Suppressor macrophage treated with lipopolysaccharide for 1 hour (primary cell): ENCODE results near the gene WDR55.
"Not testable (repeated sequence)": the region's sequence is repeated elsewhere in the genome, so short reads cannot be mapped to it uniquely, and the experiment has no call there.

ENCODE experiments used
- DNase-seq, 3 donors: peaks; one replicate each; pipeline ENCODE4 v3.0.0-alpha.2; 2020 to 2022

WDR55 gene

DNA sequence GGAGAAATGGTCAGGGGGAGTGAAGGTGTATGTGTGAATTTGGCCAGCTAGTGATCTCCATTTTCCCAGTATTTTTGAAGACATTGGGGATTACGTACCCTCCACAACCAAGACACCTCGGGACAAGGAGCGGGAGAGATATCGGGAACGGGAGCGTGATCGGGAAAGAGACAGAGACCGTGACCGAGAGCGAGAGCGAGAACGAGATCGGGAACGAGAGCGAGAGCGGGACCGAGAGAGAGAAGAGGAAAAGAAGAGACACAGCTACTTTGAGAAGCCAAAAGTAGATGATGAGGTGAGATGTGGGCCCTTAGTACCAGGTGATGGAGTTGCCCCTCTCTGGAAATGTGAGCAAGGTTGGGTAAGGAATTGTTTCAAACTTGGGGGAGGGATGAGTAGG is 5.8 kb upstream of the WDR55 start:
- DNase-seq, result no peak

DNA sequence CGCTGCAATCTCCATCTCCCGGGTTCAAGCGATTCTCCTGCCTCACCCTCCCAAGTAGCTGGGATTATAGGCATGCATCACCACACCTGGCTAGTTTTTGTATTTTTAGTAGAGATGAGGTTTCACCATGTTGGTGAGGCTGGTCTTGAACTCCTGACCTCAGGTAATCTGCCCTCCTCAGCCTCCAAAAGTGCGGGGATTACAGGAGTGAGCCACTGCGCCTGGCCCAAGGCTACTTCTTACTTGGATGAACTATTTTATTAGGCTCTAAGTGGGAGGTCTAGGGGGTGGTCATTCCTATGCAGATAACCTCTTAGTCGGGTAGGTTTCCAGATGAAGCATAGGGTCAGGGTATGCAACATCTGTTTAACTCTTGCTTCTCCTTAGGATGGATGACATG is 4.3 kb upstream of the WDR55 start:
- DNase-seq, result not testable (repeated sequence)

DNA sequence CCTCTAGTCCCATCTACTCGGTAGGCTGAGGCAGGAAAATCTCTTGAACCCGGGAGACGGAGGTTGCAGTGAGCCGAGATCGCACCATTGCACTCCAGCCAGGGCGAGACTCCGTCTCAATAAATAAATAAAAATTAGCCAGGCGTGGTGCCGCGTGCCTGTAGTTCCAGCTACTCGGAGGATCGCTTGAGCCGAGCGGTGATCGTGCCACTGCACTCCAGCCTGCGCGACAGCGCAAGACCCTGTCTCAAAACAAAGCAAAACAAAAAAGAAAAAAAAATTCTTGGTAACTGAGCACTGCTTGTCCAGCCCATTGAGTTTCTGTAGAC is 710 bp upstream of the WDR55 start:
- DNase-seq, result no peak

DNA sequence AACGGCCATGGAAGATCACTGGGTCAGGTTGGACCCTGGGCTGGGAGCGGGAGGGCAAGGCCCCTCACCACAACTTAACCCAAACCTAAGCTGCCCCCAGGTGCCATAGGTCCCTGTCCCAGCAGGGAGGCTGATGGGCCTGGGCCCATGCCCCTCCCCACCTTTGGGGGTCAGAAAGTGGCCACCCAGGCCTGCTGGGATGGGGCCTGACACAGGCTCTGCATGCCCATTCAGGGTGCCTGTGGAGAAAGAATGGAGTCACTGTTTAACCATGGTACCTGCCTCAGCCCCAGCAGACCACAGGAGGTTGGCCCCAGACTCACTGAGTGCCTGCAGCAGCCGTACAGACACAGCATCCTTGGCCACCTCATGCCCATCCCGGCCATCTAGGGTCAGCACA is 6.3 kb downstream of the WDR55 start:
- not testable (repeated sequence) for DNase-seq

DNA sequence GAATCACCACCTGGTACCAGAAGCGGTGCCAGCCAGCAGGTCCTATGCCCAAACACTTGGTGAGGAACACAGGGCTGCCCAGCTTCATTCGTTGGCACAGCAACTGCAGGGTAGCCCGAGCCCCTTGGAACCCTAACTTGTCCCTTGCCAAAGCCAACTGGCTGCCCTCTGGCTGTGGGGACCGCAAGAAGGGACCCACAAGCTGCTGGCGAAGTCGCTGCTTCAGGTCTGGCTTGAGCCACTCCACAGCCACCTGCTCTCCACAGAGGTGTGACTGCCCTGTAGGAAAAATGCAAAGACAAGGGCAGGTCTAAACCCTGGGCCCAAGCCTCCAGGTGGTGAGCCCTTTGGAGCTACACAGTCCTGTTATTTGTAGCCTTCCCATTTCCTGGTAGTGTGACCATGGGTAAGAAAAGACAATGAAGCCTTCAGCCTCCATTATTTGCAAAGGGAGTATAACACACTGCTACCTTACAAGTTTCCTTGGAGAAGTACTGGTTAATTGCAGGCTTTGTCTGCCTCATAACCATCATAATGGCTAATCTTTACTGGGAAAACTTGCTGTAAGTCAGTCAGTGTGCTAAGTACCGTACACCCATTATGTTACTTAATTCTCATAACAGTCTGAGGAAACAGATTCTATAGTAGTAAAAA is 6.9 kb downstream of the WDR55 start:
- DNase-seq, result no peak

DNA sequence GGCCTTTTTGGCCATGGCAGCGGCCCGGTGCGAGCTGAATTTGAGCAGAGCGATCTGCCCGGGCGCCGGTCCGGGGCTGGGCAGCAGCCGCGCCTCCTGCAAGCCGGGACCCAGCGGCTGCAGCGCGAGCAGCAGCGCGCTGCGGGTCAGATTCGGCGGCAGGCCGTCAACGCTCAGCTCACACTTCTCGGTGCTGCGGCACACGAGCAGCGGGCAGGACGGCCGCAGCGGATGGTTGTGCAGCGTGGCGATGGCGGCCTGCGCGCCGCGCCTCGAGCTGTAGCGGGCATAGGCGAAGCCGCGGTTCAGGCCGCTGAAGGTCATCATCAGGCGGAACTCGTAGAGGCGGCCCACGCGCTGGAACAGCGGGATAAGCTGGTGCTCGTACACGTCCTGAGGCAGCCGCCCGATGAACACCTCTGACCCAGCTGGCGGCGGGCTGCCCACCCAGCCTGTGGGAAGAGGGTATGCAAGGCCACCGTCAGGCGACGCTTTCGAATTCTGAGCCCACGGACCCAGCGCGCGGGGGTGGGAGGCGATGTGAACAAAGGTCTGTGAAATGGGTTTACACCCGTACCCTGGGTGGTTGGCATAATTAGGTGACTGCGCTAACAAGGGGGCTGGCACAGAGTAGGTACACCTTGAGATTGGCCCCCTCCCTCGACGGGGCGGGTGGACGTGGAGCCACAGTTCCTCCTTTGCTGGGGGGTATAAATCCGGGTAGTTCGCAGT is 7.9 kb downstream of the WDR55 start:
- peak; percentile 51 to 75 (median 53) for DNase-seq

DNA sequence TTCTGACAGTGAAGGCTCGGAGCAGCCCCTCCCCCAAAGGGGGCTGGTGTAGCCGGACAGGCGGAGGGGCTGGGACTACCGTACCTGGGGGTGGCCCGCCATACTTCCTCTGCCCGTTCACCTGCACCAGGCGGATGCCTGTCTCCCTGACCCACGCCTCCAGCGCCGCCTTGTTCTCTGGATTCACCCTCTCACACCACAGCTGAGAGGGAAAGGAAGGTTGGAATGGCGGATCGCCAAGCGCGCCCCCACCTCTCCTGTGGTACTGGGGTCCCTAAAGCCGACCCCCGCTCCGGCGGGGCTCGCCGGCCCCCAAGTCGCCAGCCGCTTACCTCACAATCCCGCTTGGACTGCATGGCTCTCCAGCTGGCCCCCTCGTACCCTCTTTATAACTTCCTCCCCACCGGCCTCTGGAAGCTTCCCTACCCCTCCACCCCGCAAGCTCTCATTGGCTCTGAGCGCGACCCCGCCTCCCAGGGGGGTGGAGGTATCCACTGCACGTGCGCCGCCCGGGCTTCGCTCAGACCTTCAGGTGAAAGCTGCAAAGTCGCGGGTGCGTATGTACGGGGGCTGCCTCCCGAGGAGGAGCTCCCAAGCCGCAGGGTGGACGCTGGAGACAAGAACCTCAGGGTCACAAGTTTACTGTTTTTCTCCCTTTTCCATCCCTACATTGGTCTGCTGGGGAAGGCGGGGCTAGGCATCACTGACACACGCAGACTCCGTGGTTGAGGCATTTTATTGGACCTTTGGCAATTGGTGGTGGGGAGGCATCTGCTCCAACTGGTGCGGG is 8.7 kb downstream of the WDR55 start, which contains the start of gene DND1:
Gene DND1 (minus strand): TSS at position 390 of the 790 bp plus-strand sequence. CDS start 34 bp downstream, at position 356.
- no peak for DNase-seq

DNA sequence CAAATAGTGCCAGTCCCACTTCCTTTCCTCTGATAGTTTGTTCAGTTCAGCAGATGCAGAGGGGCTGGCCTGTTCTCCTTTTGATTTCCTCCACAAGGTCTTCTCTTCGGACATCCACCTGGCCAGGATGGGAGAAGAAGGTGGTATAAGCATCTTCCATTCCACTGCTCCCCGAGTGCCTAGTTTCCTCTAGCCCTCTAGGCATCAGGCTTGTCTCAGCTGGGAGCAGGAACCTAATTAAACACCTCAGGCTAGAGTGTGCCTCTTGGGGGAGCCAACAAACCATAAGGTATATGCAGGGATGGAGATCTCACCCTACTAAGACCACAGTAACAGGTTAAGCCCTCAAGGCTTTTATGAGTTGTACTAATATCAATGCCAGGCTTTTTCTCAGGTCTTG is 9.5 kb downstream of the WDR55 start:
- no peak for DNase-seq

DNA sequence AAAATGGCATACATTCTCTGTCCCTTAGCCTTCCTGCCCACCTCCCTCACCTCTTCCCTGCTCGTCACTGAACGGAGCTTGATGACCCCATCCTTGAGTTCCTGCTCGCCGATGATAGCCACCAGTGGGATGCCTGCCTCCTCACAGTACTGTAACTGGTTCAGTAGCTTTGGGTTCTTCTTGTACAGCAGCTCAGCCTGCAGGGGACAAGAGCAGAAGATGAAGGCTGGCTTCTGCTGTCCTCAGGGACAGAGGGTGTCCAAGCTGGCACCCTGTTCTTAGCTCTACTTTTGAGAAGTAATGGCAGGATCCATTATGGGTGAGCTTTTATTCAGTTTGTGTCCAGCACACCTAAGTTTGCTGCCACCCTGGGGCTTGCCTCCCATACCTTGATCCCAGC is 9.9 kb downstream of the WDR55 start:
- no peak for DNase-seq

DNA sequence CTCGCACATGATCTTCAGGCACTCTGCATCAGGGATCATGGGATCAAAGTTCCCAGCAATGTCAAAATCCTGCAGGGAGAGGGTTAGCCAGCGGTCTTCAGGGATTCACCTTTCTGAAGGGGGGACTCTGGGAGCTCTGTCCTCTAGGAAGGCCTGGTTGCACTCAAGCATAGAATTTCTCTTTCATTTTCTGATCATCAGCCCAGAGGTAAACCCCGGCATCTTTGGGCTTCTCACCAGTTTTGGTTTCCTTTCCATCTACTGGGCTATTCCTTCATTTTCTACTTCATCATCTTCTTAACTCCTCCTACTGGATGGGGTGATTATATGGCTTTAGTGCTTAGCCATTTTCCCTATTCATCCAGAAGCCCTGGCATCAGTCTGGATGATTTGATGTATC is 13.2 kb downstream of the WDR55 start:
- peak in 2 of 3 donors; percentile 2 to 39 for DNase-seq

DNA sequence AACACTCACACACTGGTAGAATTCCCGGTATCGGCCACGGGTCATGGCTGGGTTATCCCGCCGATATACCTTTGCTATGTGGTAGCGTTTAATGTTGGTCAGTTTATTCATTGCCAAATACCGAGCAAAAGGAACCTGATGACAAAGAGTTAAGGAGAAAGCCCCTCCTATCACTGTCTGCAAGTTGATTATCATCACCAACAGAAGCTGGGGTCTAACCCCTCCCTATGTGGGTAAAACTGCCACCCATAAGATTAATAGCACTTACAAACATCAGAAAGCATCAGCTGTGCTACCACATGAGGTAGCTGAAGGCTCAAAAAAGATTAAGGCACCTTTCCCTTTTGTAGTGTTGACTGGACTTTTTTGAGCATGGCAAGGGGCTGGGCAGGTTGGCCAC is 14.3 kb downstream of the WDR55 start:
- DNase-seq, result no peak

DNA sequence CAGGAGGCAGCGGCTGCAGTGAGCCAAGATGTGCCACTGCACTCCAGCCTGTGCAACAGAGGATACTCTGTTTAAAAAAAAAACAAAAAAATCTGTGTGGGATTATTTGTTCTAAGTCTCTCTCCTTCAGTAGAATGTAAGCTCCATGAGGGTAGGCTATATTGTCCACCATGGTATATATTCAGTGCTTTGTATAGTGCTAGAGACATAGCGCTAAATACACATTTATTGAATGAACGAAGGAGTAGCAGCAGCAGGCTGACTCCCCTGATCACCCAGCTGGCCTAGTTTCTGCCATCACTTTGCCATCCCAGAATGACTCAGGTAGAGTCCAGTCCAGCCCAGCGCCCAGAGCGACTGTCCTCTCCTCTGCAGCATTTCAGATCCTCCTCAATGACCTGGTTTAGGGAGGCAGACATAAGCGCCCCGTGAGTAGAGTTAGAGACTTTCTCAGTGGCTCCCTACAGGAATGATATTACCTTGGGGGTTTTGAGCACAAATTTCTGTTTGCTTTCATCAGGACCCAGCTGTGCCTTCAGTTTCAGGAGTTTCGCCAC is 25.8 kb downstream of the WDR55 start:
- DNase-seq, result no peak

DNA sequence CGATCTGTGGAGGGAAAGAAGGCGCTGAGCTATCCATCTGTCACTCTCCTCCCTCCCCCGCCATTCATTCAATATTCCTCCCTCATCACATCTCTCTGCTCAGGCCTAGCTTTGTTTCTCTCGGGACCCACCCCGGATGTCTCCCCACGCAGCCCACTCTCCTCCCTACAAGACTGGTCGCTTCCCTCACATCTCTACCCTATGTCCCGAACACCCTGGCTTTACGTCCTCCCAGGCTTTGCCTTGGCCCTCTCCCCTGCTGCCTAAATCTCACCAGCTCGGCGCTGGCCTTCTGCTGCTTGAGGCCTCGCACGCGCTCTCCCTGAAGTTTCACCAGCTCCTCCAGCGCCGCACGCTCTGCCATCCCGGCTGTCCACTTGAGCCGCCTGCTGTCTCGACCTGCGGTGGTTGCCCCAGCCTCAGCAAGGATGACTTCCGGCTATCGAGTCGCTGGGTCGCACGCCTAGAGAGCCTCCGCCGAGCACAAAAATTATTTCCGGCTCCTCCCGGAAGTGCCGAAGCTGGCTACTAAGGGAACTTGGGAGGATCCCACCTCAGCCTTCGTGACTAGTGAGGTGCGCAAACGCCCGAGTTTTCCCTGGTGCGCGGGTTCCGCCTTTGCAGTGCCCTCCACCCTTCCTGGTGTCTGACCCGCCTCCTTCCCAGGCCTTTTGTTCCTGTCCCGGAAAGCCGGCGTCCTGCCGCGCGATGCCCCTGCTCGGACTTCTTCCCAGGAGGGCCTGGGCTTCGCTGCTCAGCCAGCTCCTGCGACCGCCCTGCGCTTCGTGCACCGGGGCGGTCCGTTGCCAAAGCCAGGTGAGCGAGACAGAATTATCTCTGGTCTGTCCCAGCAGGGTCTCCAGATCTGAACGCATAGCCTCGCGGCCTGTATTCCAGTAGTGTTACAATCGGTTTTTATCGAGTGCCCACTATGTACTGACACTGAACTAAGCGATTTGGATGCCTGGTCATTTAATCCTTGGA is 26.5 kb downstream of the WDR55 start, which contains the start of the genes HARS1 and HARS2:
Gene HARS1 (minus strand): TSS at position 430 of the 984 bp plus-strand sequence. CDS start 66 bp downstream, at position 364.
Gene HARS2 (plus strand): TSS at position 515 of the 984 bp plus-strand sequence. CDS start 194 bp downstream, at position 709.
- DNase-seq, result peak; percentile 94 to 97 (median 96)

DNA sequence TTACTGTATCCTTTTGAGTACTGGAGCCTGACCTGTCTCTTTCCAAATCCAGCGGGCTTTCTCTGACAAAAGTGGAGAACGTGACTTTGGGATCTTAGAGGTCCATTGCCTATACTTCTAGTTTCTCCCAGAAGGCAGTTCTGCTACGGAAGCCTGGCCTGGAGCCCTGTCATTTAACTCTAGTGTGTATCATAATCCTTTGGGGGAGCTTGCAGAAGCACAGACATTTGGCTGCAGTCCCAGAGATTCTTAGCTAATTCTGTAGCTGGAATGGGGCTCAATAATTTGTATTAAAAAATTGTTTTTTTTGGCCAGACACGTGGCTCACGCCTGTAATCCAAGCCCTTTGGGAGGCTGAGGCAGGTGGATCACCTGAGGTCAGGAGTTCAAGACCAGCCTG is 29.6 kb downstream of the WDR55 start:
- DNase-seq, result no peak

DNA sequence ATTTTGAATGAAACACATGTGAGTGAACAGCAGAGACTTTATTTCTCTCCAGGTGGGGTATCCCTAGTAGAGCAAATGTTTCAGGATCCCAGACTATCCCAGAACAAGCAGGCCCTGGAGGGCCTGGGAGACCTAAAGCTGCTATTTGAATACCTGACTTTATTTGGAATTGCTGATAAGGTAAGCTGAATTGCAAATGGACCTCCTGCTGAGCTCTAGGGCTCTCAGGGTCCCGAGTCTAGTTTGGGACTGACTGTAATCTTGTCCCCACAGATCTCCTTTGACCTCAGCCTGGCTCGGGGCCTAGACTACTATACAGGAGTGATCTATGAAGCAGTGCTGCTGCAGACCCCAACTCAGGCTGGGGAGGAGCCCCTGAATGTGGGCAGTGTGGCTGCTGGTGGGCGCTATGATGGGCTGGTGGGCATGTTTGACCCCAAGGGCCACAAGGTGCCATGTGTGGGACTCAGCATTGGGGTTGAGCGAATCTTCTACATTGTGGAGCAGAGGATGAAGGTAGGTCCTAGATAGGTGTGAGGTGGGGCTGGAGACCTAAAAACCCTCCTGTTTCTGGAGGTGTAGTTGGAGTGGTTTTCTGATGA is 32.3 kb downstream of the WDR55 start:
- no peak for DNase-seq

DNA sequence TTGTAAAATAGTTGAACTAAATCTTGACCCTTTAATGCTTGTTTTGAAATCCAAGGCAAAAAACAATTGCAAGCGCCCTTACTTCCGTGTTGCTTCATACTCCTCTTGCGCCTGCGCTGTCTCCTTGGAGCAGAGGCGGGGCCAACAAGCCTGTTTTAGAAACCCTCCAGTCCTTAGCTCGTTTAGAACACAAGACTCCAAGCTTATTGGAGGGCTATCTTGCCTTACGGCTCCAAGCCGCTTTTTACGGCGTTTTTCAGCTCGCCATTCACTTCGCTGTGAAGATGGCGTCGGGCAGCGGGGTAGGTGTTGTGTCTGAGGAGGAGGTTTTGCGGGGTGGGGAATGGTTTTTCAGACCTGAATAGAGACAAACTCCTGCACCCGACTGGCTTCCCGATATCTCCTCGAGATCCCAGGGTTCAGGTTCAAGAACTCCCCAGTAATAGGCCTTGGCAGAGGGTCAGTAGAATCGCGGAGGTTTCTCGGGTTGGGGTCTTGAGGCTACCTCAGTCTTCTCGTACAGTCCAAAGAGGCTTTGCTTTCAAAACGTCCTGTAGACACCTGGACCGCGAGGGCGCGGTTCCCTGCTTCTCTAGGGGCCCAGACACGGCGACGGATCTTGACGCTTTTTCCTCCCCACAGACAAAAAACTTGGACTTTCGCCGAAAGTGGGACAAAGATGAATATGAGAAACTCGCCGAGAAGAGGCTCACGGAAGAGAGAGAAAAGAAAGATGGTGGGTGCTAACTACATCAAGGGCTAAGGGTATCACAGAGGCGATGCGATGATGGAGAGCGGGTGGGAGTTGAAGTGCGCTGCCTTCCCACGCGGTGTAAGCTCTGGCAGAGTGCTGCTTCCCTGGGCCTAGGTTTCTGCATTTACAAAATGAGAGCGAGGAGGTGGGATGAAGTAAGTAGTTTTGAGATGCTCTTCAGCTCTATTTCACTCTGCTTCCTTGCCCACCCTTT is 35.8 kb downstream of the WDR55 start, which contains the start of gene ZMAT2:
Gene ZMAT2 (plus strand): TSS at position 271 of the 968 bp plus-strand sequence. CDS start 14 bp downstream, at position 285.
- DNase-seq, result peak; percentile 95 to 99 (median 98)

DNA sequence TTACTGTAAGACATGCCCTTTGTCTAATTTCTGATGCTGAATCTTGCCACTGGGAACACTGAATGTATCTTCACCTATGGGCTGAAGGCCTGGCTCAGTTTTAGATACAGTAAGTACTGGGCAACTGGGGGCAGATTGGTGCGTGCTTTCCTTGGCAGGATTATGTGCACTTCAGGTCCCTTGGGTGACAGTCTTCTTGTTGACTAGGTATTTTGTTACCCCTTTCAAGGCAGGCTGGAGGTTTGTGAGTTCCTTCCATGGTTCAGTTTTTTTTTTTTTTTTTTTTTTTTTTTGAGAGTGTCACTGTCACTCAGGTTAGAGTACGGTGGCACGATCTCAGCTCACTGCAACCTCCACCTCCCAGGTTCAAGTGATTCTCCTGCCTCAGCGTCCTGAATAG is 43.1 kb downstream of the WDR55 start:
- no peak for DNase-seq

DNA sequence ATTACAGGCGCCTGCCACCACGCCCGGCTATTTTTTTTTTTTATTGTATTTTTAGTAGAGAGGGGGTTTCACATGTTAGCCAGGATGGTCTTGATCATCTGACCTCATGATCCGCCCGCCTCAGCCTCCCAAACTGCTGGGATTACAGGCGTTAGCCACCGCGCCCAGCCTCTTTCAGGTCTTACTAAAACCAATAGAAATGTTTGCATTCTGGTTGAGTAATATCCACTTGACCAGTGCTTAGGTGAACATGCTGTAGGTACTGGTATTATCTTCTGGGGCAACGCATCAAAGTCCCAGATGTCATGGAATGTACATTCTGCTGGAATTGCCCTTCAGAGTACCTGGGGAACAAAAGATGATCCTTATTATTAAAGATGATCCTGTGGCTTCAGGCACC is 44.1 kb downstream of the WDR55 start:
- DNase-seq, result not testable (repeated sequence)

DNA sequence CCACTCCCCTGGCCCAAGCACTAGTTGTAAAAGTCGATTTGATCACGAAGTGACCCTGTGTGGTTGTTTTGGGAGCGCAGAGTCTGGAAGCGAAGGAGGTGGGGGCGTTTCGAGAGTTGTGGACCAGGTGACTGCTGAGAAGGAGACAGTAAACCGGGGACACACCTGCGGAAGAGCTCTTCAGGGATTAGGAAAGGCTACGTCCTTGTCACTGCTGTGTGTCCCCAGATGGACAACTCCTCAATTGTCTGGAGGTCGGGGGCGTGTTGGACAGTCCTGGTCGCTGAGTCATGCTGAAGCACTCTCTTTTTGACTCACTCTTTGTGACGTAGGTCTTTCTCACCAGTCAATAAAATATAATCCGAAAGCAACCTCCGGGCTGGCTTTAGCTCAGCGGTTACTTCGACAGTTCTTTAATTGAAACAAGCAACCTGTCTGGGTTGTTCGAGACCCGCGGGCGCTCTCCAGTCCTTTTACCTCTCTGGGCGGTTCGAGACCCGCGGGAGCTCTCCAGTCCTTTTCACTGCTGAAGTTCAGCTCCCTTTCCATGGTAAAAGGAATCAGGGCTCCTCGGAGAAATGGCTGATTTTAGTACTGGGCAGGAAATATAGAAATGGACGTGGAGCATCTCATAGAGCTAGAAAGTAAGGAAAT is 46.3 kb downstream of the WDR55 start:
- peak; percentile 95 to 99 (median 99) for DNase-seq

DNA sequence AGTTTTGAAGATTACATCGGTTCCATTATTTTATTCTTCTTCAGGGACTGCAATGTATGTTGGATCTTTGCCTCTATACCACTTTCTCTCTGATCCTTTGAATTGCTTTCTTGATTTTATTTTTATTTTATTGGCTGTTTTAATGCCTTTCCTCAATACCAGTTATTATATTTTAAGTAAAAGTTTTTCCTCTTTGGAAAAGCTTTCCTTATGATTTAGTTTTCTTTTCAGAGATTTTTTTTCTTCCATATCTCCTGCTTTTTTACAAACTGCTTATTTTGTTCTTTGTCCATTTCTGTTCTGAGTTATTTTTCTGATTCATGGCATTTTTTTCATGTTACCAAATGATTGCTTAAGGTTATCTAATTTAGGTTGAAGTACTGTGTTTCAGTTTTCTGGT is 47.1 kb downstream of the WDR55 start:
- DNase-seq, result no peak
